ENCODE results near the gene RGS7BP.

RGS7BP gene

GRCh38 chr5:64637144-64637543 is 131.3 kb downstream of the RGS7BP start:
- DNase-seq = no peak

- DNase-seq = no peak
Measured at GRCh38 chr5:64637837-64638443, 132.1 kb downstream of the RGS7BP start.

DNA sequence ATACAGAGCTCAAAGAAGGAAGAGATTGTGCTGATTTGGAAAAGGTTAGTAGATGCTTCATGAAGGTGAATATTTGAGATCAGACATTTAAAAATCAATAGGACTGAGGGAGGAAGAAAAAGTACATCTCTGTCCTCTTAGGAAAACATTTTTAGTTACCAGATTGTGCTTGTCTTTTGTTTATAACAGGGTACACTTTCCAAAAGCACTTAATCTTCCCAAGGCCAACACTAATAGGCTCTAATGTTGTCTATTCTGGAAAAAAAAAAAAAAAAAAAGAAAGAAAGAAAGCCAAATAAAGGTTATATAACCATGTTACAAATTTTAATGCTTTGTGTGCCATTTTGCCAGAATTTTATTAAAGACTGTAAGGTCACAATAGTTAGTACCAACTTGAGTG is 139.0 kb downstream of the RGS7BP start:
- no peak for DNase-seq

DNA sequence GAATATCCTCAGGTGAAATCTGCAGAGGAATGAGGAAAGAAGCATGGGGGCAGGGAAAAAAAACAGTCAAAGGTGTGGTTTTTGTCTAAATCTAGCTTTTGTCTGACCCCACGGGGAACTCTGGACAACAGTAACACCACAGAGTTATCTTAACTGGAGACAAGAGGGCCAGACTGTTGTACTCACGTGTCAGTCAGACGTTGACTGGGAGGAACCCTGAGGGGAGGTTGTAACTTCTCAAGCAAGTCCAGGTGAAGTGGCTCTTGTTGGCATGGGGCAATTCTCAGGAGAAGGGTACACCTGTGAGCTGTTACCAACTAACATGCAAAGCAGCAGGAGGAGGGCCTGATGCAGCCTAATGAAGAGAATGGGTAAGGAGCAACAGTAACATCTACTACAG is 140.4 kb downstream of the RGS7BP start:
- no peak for DNase-seq

DNA sequence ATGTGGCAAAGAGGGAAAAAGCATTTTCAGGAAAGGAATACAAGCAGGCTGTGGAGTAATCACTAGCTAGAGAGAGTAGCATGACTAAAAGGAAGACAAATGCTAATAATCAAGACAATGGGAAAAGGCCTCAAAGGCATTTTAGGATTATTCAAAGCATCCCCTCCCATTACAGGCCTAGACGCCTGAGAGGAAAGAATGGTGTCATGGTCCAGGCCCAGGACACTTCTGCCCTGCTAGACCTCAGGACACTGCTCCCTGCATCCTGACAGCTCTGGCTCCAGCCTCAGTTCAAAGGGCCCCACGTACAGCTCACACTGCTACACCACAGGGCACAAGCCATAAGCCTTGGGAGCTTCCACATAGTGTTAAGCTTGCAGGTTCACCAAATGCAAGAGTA is 143.7 kb downstream of the RGS7BP start:
- no peak for DNase-seq

- DNase-seq = no peak
Measured at GRCh38 chr5:64653766-64654560, 148.1 kb downstream of the RGS7BP start.

GRCh38 chr5:64654561-64654938 is 148.7 kb downstream of the RGS7BP start:
- DNase-seq = no peak

DNA sequence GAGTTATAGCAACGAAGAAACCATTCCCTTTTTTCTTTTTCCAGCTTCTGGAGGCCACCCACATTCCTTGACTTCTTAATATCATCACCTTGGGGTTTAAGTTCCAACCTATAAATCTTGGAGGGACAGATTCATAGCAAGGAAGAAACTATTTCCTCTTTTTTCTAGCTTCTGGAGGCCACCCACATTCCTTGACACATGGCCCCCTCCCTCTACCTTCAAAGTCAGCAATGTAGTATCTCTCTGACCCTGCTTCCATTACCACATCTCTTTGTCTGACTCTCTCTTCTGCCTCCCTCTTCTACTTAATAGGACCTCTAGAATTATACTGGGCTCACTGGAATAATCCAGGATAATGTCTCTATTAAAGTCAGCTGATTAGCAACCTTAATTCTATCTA is 149.8 kb downstream of the RGS7BP start:
- no peak for DNase-seq

DNA sequence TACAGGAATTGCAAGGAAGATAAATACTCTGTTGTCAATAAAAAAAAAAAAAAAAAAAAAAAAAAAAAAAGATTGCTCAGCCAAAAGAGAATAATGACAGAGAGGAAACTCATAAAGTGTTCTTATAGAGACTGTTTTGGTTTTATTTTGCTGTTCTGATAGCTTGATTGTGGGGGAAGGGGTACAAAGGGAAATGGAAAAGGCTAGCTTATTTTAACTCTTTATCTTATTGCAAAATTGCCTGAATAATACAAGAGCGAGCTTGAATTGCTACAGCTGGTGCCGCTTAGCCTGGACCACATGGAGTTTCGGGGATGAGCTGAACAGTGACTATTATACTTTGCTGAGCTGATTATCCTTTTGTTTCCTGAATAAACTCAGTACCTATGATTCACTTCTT is 153.5 kb downstream of the RGS7BP start:
- no peak for DNase-seq

Data from stimulated activated naive CD4-positive, alpha-beta T cell treated with Interleukin-2 at 50 U/mL for 16 hours (primary cell).